Activated CD8-positive, alpha-beta T cell treated with anti-CD3 and anti-CD28 coated beads, Interleukin-2, amount 10 ng/mL, durations not matched to agents 7 days and 5 days (primary cell): ENCODE measurements around the gene PLD1. TPM values are rescaled to one million over a fixed set of nuclear protein-coding genes. Genes with fewer than 3 reads are reported as not detected.

Experiments used
- ATAC-seq: fragments of 150-1000 bp; cut with Tn5 transposase; one replicate; pipeline ENCODE4 v1.10.0; 2021; ENCODE audit warnings: moderate library complexity
- CTCF ChIA-PET: fragments of 350-600 bp; sonication (Branson Sonifier 250); formaldehyde crosslinking; loops from one replicate; lab custom pipeline; 2021; ENCODE audit warnings: antibody characterized with exemption; lab: Charles Lee
- POLR2A ChIA-PET: fragments of 350-600 bp; sonication (Branson Sonifier 250); formaldehyde crosslinking; loops from one replicate; lab custom pipeline; 2021; ENCODE audit warnings: antibody characterized with exemption; lab: Charles Lee
- DNase-seq: peaks from one replicate; pipeline ENCODE4 v3.0.0-alpha.2; 2020
- H3K27ac Mint-ChIP-seq: one replicate; pipeline ENCODE4 v1.8.0; 2021; ENCODE audit warnings: mild to moderate bottlenecking, mixed read lengths
- H3K27me3 Mint-ChIP-seq: one replicate; pipeline ENCODE4 v1.8.0; 2021; ENCODE audit warnings: low read depth, mixed read lengths
- H3K36me3 Mint-ChIP-seq: one replicate; pipeline ENCODE4 v1.8.0; 2021; ENCODE audit warnings: low read depth, mixed read lengths
- H3K4me1 Mint-ChIP-seq: one replicate; pipeline ENCODE4 v1.8.0; 2021; ENCODE audit warnings: low read depth, mixed read lengths
- H3K4me3 Mint-ChIP-seq: one replicate; pipeline ENCODE4 v1.8.0; 2021; ENCODE audit warnings: mild to moderate bottlenecking, mixed read lengths
- H3K9me3 Mint-ChIP-seq: one replicate; pipeline ENCODE4 v1.8.0; 2022; ENCODE audit warnings: mixed read lengths; ENCODE audit not compliant: insufficient read depth
- total RNA-seq, 2 experiments: library from RNA; stranded (reverse); gene quantifications; one replicate each; pipeline ENCODE4 v1.2.3, GENCODE V29; 2021

The PLD1 gene
- total RNA-seq, 2 experiments from 2014 or later: 0.29 to 1.1 TPM

- POLR2A ChIA-PET: no interaction called here
- no peak for DNase-seq
- peaks cover 4% of the 10 kb centered on the region for H3K27me3 Mint-ChIP-seq
- H3K4me3 Mint-ChIP-seq: no peak overlapping the region
- H3K27ac Mint-ChIP-seq: no peak overlapping the region
- H3K9me3 Mint-ChIP-seq: no peaks in the 10 kb centered on the region
- H3K4me1 Mint-ChIP-seq: no peaks in the 10 kb centered on the region
- CTCF ChIA-PET: interaction anchor here (1.0 kb wide), 1 partner anchor 735 kb away, joined by 3 read pairs; no protein-coding TSS in a partner anchor
- H3K36me3 Mint-ChIP-seq: no peaks in the 10 kb centered on the region
- no peak for ATAC-seq
These were observed 95.1 kb downstream of the PLD1 start for GRCh38 chr3:171715155-171715554.

- H3K9me3 Mint-ChIP-seq: no peaks in the 10 kb centered on the region
- H3K27me3 Mint-ChIP-seq: peaks cover 1% of the 10 kb centered on the region
- CTCF ChIA-PET: no interaction called here
- no peak for DNase-seq
- no peak for ATAC-seq
- no peak overlapping the region for H3K4me3 Mint-ChIP-seq
- POLR2A ChIA-PET: no interaction called here
- no peak overlapping the region for H3K27ac Mint-ChIP-seq
- H3K36me3 Mint-ChIP-seq: no peaks in the 10 kb centered on the region
- H3K4me1 Mint-ChIP-seq: no peaks in the 10 kb centered on the region
These were observed 97.9 kb downstream of the PLD1 start for GRCh38 chr3:171712171-171712938.

- Mint-ChIP-seq H3K36me3 (no peaks in the 10 kb centered on the region), H3K27ac (no peak overlapping the region), H3K4me3 (no peak overlapping the region), H3K27me3 (no peaks in the 10 kb centered on the region), H3K9me3 (no peaks in the 10 kb centered on the region), H3K4me1 (no peaks in the 10 kb centered on the region)
- DNase-seq: no peak
- ChIA-PET POLR2A (no interaction called here), CTCF (no interaction called here)
- no peak for ATAC-seq
These were observed 98.7 kb downstream of the PLD1 start for GRCh38 chr3:171711461-171712170.

DNA sequence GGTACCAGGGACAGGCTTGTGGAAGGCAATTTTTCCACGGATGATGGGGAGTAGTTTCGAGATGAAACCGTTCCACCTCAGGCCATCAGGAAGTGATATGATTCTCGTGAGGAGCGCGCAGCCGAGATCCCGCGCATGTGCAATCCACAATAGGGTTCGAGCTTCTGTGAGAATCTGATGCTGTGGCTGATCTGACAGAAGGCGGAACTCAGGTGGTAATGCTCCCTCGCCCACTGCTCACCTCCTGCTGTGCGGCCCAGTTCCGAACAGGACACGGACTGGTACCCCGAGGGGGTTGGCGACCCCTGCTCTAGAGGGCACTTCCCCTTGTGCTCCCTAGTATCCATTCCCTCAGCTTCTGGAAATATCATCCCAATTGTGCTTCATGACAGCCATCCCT is 99.9 kb downstream of the PLD1 start:
- ATAC-seq (no peak), DNase-seq (no peak)
- no peaks in the 10 kb centered on the region for H3K27me3 Mint-ChIP-seq
- no peak overlapping the region for H3K27ac Mint-ChIP-seq
- no peaks in the 10 kb centered on the region for H3K9me3 Mint-ChIP-seq
- no peaks in the 10 kb centered on the region for H3K4me1 Mint-ChIP-seq
- POLR2A ChIA-PET: no interaction called here
- no peak overlapping the region for H3K4me3 Mint-ChIP-seq
- CTCF ChIA-PET: no interaction called here
- no peaks in the 10 kb centered on the region for H3K36me3 Mint-ChIP-seq

- Mint-ChIP-seq H3K36me3 (no peaks in the 10 kb centered on the region), H3K9me3 (peaks cover 2% of the 10 kb centered on the region), H3K4me3 (no peak overlapping the region), H3K27me3 (peaks cover 9% of the 10 kb centered on the region), H3K27ac (no peak overlapping the region), H3K4me1 (no peaks in the 10 kb centered on the region)
- DNase-seq (no peak), ATAC-seq (no peak)
- CTCF ChIA-PET: no interaction called here
- POLR2A ChIA-PET: no interaction called here
These were observed 105.5 kb downstream of the PLD1 start for GRCh38 chr3:171704814-171705213.

- H3K9me3 Mint-ChIP-seq: peaks cover 2% of the 10 kb centered on the region
- H3K4me1 Mint-ChIP-seq: no peaks in the 10 kb centered on the region
- POLR2A ChIA-PET: no interaction called here
- H3K36me3 Mint-ChIP-seq: no peaks in the 10 kb centered on the region
- H3K27me3 Mint-ChIP-seq: peaks cover 9% of the 10 kb centered on the region
- no peak overlapping the region for H3K4me3 Mint-ChIP-seq
- peak; percentile 24 for DNase-seq
- no peak for ATAC-seq
- CTCF ChIA-PET: interaction anchor here (1.4 kb wide), 1 partner anchor 68 kb away, joined by 6 read pairs; no protein-coding TSS in a partner anchor
- no peak overlapping the region for H3K27ac Mint-ChIP-seq
These were observed 106.3 kb downstream of the PLD1 start for GRCh38 chr3:171704002-171704401.

DNA sequence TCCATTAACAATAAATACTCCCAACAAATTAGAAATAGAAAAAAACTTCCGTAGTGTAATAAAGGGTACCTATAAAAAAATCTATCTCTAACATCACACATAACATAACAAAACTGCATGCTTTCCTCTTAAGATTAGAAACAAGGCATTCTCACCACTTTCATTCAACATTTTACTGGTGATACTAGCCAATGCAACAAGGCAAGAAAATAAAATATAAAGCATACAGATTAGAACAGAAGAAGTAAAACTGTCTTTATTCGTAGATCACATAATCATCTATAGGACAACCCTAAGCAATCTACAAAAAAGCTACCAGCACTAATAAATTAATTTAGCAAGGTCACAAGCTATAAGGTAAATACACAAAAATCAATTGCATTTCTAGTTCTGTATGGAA is 107.1 kb downstream of the PLD1 start:
- ATAC-seq: no peak
- Mint-ChIP-seq H3K4me3 (no peak overlapping the region), H3K9me3 (peaks cover 2% of the 10 kb centered on the region), H3K4me1 (no peaks in the 10 kb centered on the region), H3K36me3 (no peaks in the 10 kb centered on the region), H3K27ac (no peak overlapping the region), H3K27me3 (peaks cover 9% of the 10 kb centered on the region)
- POLR2A ChIA-PET: no interaction called here
- DNase-seq: no peak
- CTCF ChIA-PET: interaction anchor here (1.4 kb wide), 1 partner anchor 69 kb away, joined by 6 read pairs; no protein-coding TSS in a partner anchor

DNA sequence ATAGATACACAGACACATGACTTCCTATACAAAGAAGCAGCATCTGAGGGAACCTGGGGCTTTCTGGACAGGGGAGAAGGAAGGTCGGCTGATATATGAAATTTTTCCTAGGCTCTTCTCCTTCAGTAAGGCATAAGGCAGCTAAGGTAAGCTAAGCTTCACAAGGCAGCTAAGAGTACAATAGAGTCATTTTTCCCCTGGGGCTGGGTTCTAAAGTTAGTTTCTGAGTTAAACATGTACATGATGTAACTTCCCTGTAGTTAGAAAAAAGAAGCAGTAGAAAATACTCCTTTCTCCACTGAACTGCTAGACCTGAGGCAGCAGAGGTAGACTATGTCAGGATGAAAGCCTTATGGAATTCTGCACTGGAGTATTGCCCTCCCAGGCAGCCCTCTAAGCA is 109.6 kb downstream of the PLD1 start:
- CTCF ChIA-PET: no interaction called here
- Mint-ChIP-seq H3K4me1 (no peaks in the 10 kb centered on the region), H3K9me3 (peaks cover 2% of the 10 kb centered on the region), H3K27ac (no peak overlapping the region), H3K4me3 (no peak overlapping the region), H3K36me3 (no peaks in the 10 kb centered on the region), H3K27me3 (peaks cover 15% of the 10 kb centered on the region)
- POLR2A ChIA-PET: no interaction called here
- DNase-seq: no peak
- ATAC-seq: no peak

DNA sequence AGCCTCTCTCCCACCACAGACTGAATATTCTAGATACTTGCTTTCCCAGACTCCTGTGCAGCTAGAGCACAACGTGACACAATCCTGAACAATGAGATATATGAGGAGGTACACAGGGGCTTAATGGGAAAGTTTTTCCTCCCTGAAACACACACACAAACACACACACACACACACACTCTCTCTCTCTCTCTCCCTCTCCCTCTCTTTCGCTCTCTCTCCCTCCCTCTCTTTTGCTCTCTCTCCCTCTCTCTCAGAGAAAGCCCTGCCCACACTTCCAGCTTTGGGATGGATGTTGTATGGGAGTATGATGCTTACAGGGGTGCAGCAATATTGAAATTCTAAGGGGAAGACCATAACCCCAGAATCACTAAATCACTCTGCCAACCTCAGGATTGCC is 110.1 kb downstream of the PLD1 start:
- no peak for DNase-seq
- Mint-ChIP-seq H3K27ac (no peak overlapping the region), H3K4me3 (no peak overlapping the region), H3K27me3 (peaks cover 15% of the 10 kb centered on the region), H3K4me1 (no peaks in the 10 kb centered on the region), H3K36me3 (no peaks in the 10 kb centered on the region), H3K9me3 (peaks cover 2% of the 10 kb centered on the region)
- POLR2A ChIA-PET: no interaction called here
- no peak for ATAC-seq
- CTCF ChIA-PET: no interaction called here

DNA sequence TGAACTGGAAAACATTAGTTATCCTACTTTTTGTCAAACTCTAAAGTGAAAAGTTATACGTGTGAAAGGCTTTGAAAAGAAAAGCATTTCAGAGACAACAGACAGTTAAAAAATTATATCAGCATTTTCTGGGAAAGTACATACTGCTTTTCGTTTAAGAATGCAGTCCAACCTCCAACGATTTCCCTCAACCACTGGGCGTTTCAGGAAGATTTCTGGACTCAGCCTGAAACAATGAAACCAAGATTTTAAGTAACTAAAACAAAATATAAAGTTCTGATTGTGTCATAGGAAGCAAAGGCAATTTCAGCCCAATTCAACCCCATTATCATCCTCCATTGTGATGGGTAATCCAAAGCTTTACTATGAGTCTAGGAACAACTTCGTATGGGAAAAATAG is 110.7 kb downstream of the PLD1 start:
- H3K27me3 Mint-ChIP-seq: peaks cover 13% of the 10 kb centered on the region
- no peaks in the 10 kb centered on the region for H3K4me1 Mint-ChIP-seq
- ATAC-seq: no peak
- no peak for DNase-seq
- ChIA-PET CTCF (no interaction called here), POLR2A (no interaction called here)
- H3K27ac Mint-ChIP-seq: no peak overlapping the region
- H3K36me3 Mint-ChIP-seq: no peaks in the 10 kb centered on the region
- H3K9me3 Mint-ChIP-seq: peaks cover 2% of the 10 kb centered on the region
- H3K4me3 Mint-ChIP-seq: no peak overlapping the region

DNA sequence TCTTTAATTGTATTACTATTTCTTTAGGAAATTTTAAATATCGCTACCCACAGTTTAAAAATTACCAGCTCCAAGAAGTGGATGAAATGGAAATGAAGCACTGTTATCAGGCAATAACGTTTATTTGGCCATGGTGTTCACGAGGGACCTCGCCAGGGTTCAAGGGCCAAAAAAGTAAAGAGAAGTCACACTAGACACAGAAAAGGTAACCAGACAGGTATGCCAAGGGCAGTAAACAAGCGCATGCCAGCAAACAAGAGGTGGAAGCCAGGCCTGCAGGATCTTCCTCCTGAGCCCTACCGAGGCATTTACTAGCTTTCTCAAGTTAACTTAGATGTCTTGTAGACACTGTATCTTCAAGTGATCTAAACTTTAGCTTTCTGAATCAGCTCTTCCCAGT is 113.5 kb downstream of the PLD1 start:
- Mint-ChIP-seq H3K36me3 (no peaks in the 10 kb centered on the region), H3K27me3 (peaks cover 13% of the 10 kb centered on the region), H3K9me3 (no peaks in the 10 kb centered on the region), H3K4me3 (no peak overlapping the region), H3K27ac (no peak overlapping the region), H3K4me1 (no peaks in the 10 kb centered on the region)
- ChIA-PET CTCF (interaction anchor here (1.0 kb wide), 1 partner anchor 76 kb away, joined by 3 read pairs; no protein-coding TSS in a partner anchor), POLR2A (no interaction called here)
- DNase-seq (no peak), ATAC-seq (no peak)

- H3K36me3 Mint-ChIP-seq: no peaks in the 10 kb centered on the region
- no peak for ATAC-seq
- H3K27ac Mint-ChIP-seq: no peak overlapping the region
- H3K4me1 Mint-ChIP-seq: peaks cover under 1% of the 10 kb centered on the region
- no peak for DNase-seq
- ChIA-PET POLR2A (no interaction called here), CTCF (no interaction called here)
- no peak overlapping the region for H3K4me3 Mint-ChIP-seq
- H3K27me3 Mint-ChIP-seq: peaks cover 11% of the 10 kb centered on the region
- no peaks in the 10 kb centered on the region for H3K9me3 Mint-ChIP-seq
These were observed 114.9 kb downstream of the PLD1 start for GRCh38 chr3:171695426-171695825.
